ENCODE results near the gene RASA3. TPM values are rescaled to one million over a fixed set of nuclear protein-coding genes. Genes with fewer than 3 reads are reported as not detected.

The RASA3 gene
- total RNA-seq, 1 experiment from 2014 or later, result 22.3 TPM

- POLR2A ChIA-PET, result no interaction called here
- no peak overlapping the region for H3K27ac Mint-ChIP-seq
Observed at GRCh38 chr13:114102521-114103288, 29.7 kb downstream of the RASA3 start.

GRCh38 chr13:114102131-114102520 is 30.3 kb downstream of the RASA3 start:
- ChIA-PET POLR2A (interaction anchor here (0.6 to 1.0 kb wide), 2 partner anchors 37 to 802 kb away, joined by 3 to 5 read pairs; no protein-coding TSS in a partner anchor), CTCF (interaction anchor here (1.2 kb wide), 1 partner anchor 10 kb away, joined by 4 read pairs; no protein-coding TSS in a partner anchor)
- Mint-ChIP-seq H3K4me3 (no peak overlapping the region), H3K36me3 (peaks cover 3% of the 10 kb centered on the region; the same call in 1 of the 2 replicates), H3K27me3 (ENCODE audit: low read depth) (no peaks in the 10 kb centered on the region), H3K27ac (peak overlapping the region; percentile 82), H3K9me3 (0 out of 2 replicates have a peak, but pooled peaks cover 3% of the 10 kb centered on the region), H3K4me1 (peaks cover 10% of the 10 kb centered on the region)
- no peak for ATAC-seq
- no peak for DNase-seq (ENCODE audit: low spot score)
- TF ChIP-seq RORB (CRISPR knock-in tag; IDR thresholded peaks at IDR 0.05) (no peak), ZNF425 (CRISPR knock-in tag; conservative IDR thresholded peaks at IDR 0.05) (no peak), MXD4 (CRISPR knock-in tag; IDR thresholded peaks at IDR 0.05; ENCODE audit: borderline replicate concordance) (no peak), ATF1 (CRISPR knock-in tag; IDR thresholded peaks at IDR 0.05) (no peak), ZNF219 (CRISPR knock-in tag; IDR thresholded peaks at IDR 0.05; ENCODE audit: borderline replicate concordance) (no peak), GRHL2 (CRISPR knock-in tag; IDR thresholded peaks at IDR 0.05; ENCODE audit: insufficient replicate concordance, severe bottlenecking) (no peak), NFE2L1 (CRISPR knock-in tag; IDR thresholded peaks at IDR 0.05) (no peak), ATF3 (CRISPR knock-in tag; conservative IDR thresholded peaks at IDR 0.05) (no peak), USF2 (CRISPR knock-in tag; IDR thresholded peaks at IDR 0.05) (no peak), ZNF263 (CRISPR knock-in tag; IDR thresholded peaks at IDR 0.05; ENCODE audit: low read depth) (no peak), ZBTB21 (CRISPR knock-in tag; IDR thresholded peaks at IDR 0.05; ENCODE audit: borderline replicate concordance) (no peak), ZNF232 (CRISPR knock-in tag; IDR thresholded peaks at IDR 0.05) (no peak), KAT7 (CRISPR knock-in tag; IDR thresholded peaks at IDR 0.05; ENCODE audit: borderline replicate concordance) (no peak), PRRX2 (CRISPR knock-in tag; IDR thresholded peaks at IDR 0.05) (no peak), ZNF423 (CRISPR knock-in tag; IDR thresholded peaks at IDR 0.05) (no peak), JAZF1 (CRISPR knock-in tag; IDR thresholded peaks at IDR 0.05) (no peak)

More at GRCh38 chr13:114102521-114103288, 29.7 kb downstream of the RASA3 start:
- DNase-seq (ENCODE audit: low spot score), result peak; percentile 9
- Mint-ChIP-seq H3K4me3 (no peak overlapping the region), H3K4me1 (peaks cover 7% of the 10 kb centered on the region), H3K36me3 (peaks cover 3% of the 10 kb centered on the region; the same call in 1 of the 2 replicates), H3K27me3 (ENCODE audit: low read depth) (no peaks in the 10 kb centered on the region), H3K9me3 (0 out of 2 replicates have a peak, but pooled peaks cover 3% of the 10 kb centered on the region)
- CTCF ChIA-PET, result interaction anchor here (1.2 kb wide), 1 partner anchor 9 kb away, joined by 4 read pairs; no protein-coding TSS in a partner anchor
- TF ChIP-seq E2F4 (CRISPR knock-in tag; IDR thresholded peaks at IDR 0.05; ENCODE audit: borderline replicate concordance, low read depth) (no peak), RORB (CRISPR knock-in tag; IDR thresholded peaks at IDR 0.05) (no peak), JUN (CRISPR knock-in tag; IDR thresholded peaks at IDR 0.05) (no peak), CREB1 (CRISPR knock-in tag; IDR thresholded peaks at IDR 0.05) (no peak), CDX4 (CRISPR knock-in tag; IDR thresholded peaks at IDR 0.05; ENCODE audit: borderline replicate concordance) (no peak), ATF3 (CRISPR knock-in tag; conservative IDR thresholded peaks at IDR 0.05) (no peak), ZNF425 (CRISPR knock-in tag; conservative IDR thresholded peaks at IDR 0.05) (no peak), NFYB (CRISPR knock-in tag; conservative IDR thresholded peaks at IDR 0.05; ENCODE audit: low read depth) (no peak), ZNF671 (CRISPR knock-in tag; IDR thresholded peaks at IDR 0.05) (no peak), JAZF1 (CRISPR knock-in tag; IDR thresholded peaks at IDR 0.05) (no peak)
- ATAC-seq, result no peak
